RKO (cell line): ENCODE data around the gene VGF.
A peak's percentile ranks its signal among the peaks of the same experiment; 100 is the strongest.
"Not testable (repeated sequence)": the region's sequence is repeated elsewhere in the genome, so short reads cannot be mapped to it uniquely, and the experiment has no call there.

ENCODE experiments used
- DNase-seq: peaks from one replicate; pipeline ENCODE4 v3.0.0-alpha.2; 2016; ENCODE audit warnings: low spot score

VGF gene

GRCh38 chr7:101137651-101138212, 27.6 kb downstream of the VGF start:
- no peak for DNase-seq

GRCh38 chr7:101134399-101134980, 30.9 kb downstream of the VGF start:
- DNase-seq, result peak; percentile 60

- peak; percentile 57 for DNase-seq
Measured at GRCh38 chr7:101133621-101134398, 31.6 kb downstream of the VGF start.

- peak; percentile 60 for DNase-seq
Measured at GRCh38 chr7:101132626-101133600, 32.5 kb downstream of the VGF start.

GRCh38 chr7:101129603-101130117, 35.7 kb downstream of the VGF start:
- peak; percentile 79 for DNase-seq

GRCh38 chr7:101128040-101128834, 37.1 kb downstream of the VGF start:
- DNase-seq, result peak; percentile 77

GRCh38 chr7:101127460-101128039, 37.8 kb downstream of the VGF start:
- no peak for DNase-seq

- DNase-seq, result peak; percentile 100
Measured at GRCh38 chr7:101126651-101127459, 38.5 kb downstream of the VGF start, which contains the start of gene SERPINE1. TSS of gene SERPINE1 (plus strand) at chr7:101127104. CDS start at chr7:101128394, 1,290 bp downstream.

GRCh38 chr7:101125989-101126650, 39.2 kb downstream of the VGF start:
- peak; percentile 92 for DNase-seq

GRCh38 chr7:101124376-101125056, 40.9 kb downstream of the VGF start:
- peak; percentile 78 for DNase-seq

- no peak for DNase-seq
Measured at GRCh38 chr7:101123703-101124068, 41.7 kb downstream of the VGF start.

GRCh38 chr7:101122933-101123702, 42.3 kb downstream of the VGF start:
- no peak for DNase-seq

GRCh38 chr7:101121991-101122932, 43.1 kb downstream of the VGF start:
- DNase-seq, result peak; percentile 100

GRCh38 chr7:101121631-101121990, 43.8 kb downstream of the VGF start:
- not testable (repeated sequence) for DNase-seq

- DNase-seq, result no peak
Measured at GRCh38 chr7:101120315-101120714, 45.1 kb downstream of the VGF start.

GRCh38 chr7:101119876-101120275, 45.5 kb downstream of the VGF start:
- DNase-seq, result no peak

GRCh38 chr7:101118856-101119255, 46.5 kb downstream of the VGF start:
- no peak for DNase-seq
